Activated CD8-positive, alpha-beta memory T cell treated with anti-CD3 and anti-CD28 coated beads for 36 hours (primary cell): ENCODE measurements around the gene PLXNA2. TPM values are rescaled to one million over a fixed set of nuclear protein-coding genes. Genes with fewer than 3 reads are reported as not detected.

Experiments
- CTCF ChIA-PET: fragments of 350-600 bp; sonication (Branson Sonifier 250); formaldehyde crosslinking; loops from one replicate; lab custom pipeline; 2021; ENCODE audit warnings: antibody characterized with exemption; lab: Charles Lee
- POLR2A ChIA-PET: fragments of 350-600 bp; sonication (Branson Sonifier 250); formaldehyde crosslinking; loops from one replicate; lab custom pipeline; 2021; ENCODE audit warnings: antibody characterized with exemption; lab: Charles Lee
- total RNA-seq, 2 experiments: library from RNA; stranded (reverse); gene quantifications; one replicate each; pipeline ENCODE4 v1.2.3, GENCODE V29; 2021

The PLXNA2 gene
- total RNA-seq, 2 experiments from 2014 or later = 0.34 to 0.36 TPM

DNA sequence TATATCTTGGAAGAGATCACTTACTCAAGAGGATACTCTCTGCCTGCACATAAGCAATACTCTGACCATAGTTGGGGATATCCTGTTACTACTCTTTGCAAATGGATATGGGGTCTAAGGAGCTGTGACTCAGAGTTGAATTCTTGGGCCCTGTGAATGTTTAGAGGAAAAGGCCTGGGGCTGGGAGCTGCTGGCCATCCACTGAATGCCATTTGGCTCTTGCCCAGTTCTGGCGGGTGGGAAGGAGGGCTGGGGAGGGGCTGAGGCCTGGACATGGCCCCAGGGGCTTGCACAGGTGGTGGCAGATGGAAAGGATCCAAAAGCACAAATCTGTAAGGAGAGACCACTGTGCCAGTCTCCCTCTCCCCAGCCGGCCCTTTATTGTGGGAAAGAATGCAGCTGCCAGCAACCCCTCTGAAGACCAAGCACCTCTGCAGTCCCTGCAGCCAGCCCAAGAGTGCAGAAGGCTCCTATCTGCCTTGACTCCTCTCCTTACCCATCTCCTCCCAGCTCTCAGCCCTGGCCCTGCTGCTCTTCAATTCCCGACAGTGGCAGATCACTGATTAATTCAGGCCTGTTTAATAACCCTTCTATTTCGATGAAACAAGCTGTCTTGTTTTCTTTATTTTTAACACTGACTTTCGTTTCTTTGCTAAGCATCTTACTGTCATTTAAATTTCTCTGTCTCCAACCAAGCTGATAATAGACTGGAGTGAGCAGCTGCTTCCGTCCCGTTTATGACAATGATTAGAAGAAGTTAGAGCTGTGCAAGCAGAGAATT is 12.1 kb downstream of the PLXNA2 start:
- ChIA-PET CTCF (interaction anchor here (0.6 to 2.2 kb wide), 3 partner anchors 9 to 210 kb away, joined by 3 to 7 read pairs (median 5); partner anchors contain the start of gene PLXNA2), POLR2A (no interaction called here)

- ChIA-PET CTCF (no interaction called here), POLR2A (no interaction called here)
These were observed 13.3 kb downstream of the PLXNA2 start for GRCh38 chr1:208230668-208231529.

GRCh38 chr1:208228550-208228949 is 15.6 kb downstream of the PLXNA2 start:
- POLR2A ChIA-PET = no interaction called here
- CTCF ChIA-PET = no interaction called here

GRCh38 chr1:208228026-208228425 is 16.2 kb downstream of the PLXNA2 start:
- CTCF ChIA-PET = interaction anchor here (0.6 kb wide), 1 partner anchor 27 kb away, joined by 3 read pairs; no protein-coding TSS in a partner anchor
- POLR2A ChIA-PET = no interaction called here

DNA sequence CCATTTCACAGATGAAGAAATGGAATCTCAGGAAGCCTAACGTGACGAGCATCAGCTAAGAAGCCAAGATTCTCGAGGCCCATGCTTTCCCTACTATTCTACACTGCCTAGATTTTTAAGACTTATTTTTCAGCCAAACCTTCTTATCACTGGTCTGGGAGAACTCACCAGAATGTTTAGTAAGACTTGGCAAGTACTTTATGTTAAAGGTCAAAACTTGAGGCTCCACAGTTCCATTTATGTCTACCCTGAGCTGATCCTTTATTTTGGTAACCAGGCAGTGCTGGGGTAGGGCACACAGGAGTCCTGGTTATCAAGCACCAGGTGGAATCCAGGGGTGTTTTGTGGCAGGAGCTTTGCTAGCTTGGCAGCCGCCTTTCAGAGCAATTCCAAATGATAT is 16.8 kb downstream of the PLXNA2 start:
- CTCF ChIA-PET = interaction anchor here (0.6 kb wide), 1 partner anchor 26 kb away, joined by 3 read pairs; no protein-coding TSS in a partner anchor

DNA sequence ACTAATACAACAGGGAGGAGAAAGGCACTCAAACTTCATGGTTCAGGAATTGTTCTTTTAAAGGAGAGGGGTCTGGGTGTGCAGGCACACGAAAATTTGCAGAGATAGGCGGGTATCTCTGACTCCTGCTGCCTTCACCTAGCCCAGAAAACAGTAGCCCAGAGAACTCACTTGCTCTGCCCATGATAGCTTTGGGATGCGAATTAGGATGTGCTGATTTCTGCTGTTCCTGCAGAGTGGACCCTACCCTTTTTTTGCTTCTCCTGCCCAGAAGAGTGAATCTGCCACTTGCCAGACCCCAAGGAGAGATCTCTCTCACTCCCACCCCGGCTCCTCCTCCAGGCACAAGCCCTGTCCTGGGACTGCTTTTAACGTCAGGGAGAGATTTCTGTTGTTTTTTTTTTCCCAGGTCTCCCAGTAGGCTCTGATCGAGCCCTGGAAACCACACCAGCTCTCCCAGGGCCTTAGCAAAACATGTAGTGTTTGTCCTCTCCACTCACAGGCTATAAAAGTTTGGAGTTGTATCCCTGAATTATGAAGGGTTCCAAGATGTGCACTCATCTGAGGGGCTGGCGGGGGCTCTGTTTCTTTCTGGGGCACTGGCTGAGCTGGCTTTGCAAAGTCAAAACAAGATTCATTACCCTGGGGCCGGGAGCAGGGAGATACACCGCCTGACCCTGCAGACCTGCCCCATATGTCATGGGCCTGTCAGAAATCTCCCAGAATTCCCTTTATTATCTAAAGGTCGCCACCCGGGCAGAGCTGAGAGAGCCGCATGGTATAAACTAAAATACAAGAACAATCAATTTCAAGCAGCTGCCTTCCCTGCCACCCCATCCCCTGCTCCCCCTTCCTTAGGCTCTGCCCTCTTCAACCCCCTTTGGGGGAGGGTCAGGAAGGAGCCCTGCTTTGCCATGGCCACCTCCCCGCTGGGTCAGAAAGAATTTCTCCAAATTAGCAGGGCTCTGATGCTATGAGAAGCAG is 17.9 kb downstream of the PLXNA2 start:
- POLR2A ChIA-PET = no interaction called here
- CTCF ChIA-PET = no interaction called here

More for the DNA sequence above, 16.8 kb downstream of the PLXNA2 start:
- POLR2A ChIA-PET = no interaction called here

DNA sequence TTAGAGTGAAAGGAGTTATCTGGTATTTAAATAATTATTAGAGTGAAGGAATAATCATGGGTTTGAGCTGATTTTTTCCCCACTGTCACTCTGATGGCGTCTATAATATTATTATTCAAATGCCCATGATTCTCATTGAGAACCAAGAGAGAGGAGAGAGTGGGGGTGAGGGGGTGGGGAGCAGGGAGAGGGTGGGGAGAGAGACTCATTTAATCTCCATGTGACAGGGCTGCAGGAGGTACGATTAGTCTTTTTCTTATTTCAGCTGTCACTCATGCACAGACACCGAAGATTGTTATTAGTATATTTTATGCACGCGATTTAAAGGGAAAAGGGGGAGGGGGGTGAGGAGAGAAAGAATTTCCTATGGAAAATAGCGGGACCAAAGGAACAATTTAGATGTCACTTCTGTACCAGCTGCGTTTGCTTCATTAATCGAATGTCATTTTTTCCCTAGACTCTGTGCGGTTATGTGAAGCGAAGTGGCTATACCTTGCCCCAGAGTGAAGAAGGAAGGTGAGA is 19.9 kb downstream of the PLXNA2 start:
- POLR2A ChIA-PET = no interaction called here
- CTCF ChIA-PET = interaction anchor here (1.7 kb wide), 1 partner anchor 202 kb away, joined by 4 read pairs; no protein-coding TSS in a partner anchor

DNA sequence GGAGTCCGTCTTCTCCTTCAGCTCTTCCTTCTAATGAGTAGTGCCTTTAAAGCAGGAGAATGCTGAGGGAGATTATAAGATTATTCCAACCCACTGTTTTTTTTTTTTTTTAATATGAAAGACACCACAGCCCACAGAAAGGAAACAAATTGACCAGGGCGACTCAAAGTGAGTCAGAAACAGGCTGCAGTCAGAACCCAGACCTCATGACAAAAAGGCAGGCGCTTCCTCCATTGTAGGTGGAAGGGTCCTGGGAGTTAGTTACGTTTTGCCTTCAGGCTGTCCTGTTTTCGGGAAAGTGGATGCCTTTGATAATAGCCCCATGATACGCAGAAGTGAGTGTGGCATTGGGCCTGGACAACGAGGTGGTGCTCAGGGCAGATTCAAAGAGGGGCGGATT is 21.0 kb downstream of the PLXNA2 start:
- CTCF ChIA-PET = interaction anchor here (1.7 kb wide), 1 partner anchor 201 kb away, joined by 4 read pairs; no protein-coding TSS in a partner anchor
- POLR2A ChIA-PET = no interaction called here

- ChIA-PET CTCF (interaction anchor here (1.7 kb wide), 1 partner anchor 200 kb away, joined by 4 read pairs; no protein-coding TSS in a partner anchor), POLR2A (no interaction called here)
These were observed 21.6 kb downstream of the PLXNA2 start for GRCh38 chr1:208222376-208223126.

- ChIA-PET POLR2A (no interaction called here), CTCF (no interaction called here)
These were observed 22.9 kb downstream of the PLXNA2 start for GRCh38 chr1:208221291-208221622.

GRCh38 chr1:208219659-208220282 is 24.4 kb downstream of the PLXNA2 start:
- CTCF ChIA-PET = interaction anchor here (1.1 kb wide), 1 partner anchor 38 kb away, joined by 3 read pairs; no protein-coding TSS in a partner anchor
- POLR2A ChIA-PET = interaction anchor here (0.5 kb wide), 1 partner anchor 36 kb away, joined by 3 read pairs; no protein-coding TSS in a partner anchor

GRCh38 chr1:208219098-208219658 is 25.0 kb downstream of the PLXNA2 start:
- ChIA-PET CTCF (interaction anchor here (1.1 kb wide), 1 partner anchor 37 kb away, joined by 3 read pairs; no protein-coding TSS in a partner anchor), POLR2A (interaction anchor here (0.5 kb wide), 1 partner anchor 35 kb away, joined by 3 read pairs; no protein-coding TSS in a partner anchor)

DNA sequence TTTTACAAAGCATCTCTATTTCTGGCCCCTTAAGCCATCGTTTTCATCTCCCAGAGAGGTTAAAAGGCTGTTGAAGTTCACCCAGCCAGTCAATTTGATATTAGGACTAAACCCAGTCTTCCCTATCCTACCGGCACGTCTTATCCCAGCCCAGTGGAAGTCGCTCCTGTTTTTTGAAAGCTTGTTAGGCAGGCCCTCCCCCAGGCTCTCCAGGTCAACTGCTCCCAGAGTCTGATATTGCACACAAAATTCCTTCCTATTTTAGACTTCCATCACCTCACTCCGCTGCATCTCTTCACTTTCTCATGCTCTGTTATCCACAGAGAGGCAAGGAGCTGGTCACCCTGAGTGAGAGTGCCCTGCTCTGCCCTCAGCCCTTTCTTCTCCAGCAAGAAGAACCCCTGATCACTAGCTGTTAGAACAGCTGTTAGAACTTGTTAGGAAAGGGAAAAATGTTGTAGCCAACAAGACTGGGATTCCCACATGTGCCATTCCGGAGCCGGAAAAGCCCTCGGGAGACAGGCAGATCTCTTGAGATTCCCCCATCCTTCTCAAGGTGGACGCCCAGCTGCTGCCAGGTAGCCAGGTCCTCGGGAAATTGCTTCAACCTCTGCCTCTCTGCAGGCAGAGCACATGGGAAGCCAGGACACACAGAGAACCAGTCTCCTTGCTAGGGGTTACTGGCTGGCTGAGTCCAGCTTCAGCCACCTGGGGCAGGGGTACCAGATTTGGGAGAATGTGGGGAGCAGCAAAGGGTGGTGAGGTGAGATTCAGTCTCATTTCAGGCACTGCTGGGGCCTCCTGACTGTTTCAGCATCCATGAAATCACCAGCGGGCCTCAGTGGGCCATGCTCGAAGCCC is 25.7 kb downstream of the PLXNA2 start:
- CTCF ChIA-PET = no interaction called here
- POLR2A ChIA-PET = no interaction called here

DNA sequence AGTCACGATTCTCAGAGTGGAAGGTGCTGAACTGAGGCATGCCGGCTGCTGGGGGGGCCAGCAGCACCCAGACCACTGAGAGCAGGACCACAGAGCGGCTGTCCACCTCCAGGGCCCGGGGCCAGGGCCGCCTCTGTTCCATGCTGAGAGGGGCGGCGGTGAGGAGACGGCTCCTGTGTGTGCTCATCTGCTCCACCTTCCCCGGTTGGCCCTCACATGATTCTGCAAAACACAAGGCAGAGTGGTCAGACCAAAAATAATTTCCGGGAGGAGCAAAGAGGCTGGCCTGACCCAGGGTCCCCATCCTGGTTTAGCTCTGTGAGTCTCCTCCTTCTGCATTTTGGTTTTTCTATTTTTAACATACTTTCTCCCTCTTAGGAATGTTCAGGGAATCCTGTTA is 26.4 kb downstream of the PLXNA2 start:
- POLR2A ChIA-PET = no interaction called here
- CTCF ChIA-PET = no interaction called here

DNA sequence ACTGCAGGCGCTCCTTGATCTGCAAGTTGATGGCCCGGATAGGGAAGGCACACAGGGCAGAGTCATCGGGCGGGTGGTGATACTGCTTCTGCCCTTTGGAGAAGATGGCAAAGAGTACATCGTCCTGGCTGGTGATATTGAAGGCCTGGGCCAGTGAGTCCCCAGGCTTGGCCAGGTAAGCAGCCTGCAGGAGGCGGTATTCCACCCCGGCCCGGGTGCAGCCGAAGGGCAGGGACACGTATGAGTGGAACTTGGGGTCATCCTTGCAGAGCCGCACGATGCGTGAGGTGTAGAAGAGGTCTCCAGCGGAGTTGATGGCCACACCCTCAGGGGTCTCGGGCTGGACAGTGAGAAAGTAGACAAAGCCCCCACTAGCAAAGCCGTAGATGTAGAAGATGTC is 27.4 kb downstream of the PLXNA2 start:
- POLR2A ChIA-PET = no interaction called here
- CTCF ChIA-PET = no interaction called here

- ChIA-PET POLR2A (no interaction called here), CTCF (no interaction called here)
These were observed 28.1 kb downstream of the PLXNA2 start for GRCh38 chr1:208216062-208216461.
